ENCODE data around the gene LGALS7.
"Not testable (repeated sequence)": the region's sequence is repeated elsewhere in the genome, so short reads cannot be mapped to it uniquely, and the experiment has no call there.

LGALS7 gene

DNA sequence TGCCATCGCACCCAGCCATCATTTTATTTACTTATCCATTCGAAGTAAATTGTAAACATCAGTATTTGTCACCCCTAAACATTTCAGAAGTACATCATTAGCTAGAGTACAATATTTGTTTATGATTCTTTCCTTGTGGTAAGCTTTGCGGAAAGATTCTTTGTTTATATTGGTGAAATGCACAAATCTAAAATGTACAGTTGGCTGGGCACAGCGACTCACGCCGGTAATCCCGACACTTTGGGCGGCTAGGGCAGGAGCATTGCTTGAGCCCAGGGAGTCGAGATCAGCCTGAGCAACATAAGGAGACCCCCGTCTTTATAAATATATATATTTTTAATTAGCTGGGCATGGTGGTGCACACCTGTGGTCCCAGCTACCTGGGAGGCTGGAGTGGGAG, 25.8 kb upstream of the LGALS7 start:
- FAIRE-seq: no peak

GRCh38 chr19:38797781-38798180, 24.5 kb upstream of the LGALS7 start:
- not testable (repeated sequence) for FAIRE-seq

GRCh38 chr19:38796154-38796553, 22.8 kb upstream of the LGALS7 start:
- no peak for FAIRE-seq

DNA sequence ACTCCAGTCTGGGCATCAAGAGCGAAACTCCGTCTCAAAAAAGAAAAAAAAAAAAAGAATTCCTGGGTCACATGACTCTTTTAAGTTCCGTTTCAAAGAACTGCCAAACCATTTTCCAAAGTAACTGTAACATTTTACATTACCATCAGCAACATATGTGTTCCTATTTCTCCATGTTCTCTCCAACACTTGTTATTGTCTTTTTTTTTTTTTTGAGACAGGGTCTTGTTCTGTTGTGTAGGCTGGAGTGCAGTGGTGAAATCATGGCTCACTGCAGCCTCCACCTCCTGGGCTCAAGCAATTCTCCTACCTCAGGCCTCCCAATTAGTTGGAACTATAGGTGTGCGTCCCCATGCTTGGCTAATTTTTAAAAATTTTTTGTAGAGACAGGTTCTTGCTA, 22.2 kb upstream of the LGALS7 start:
- FAIRE-seq: no peak

GRCh38 chr19:38793671-38794070, 20.4 kb upstream of the LGALS7 start:
- FAIRE-seq: no peak

GRCh38 chr19:38793177-38793576, 19.9 kb upstream of the LGALS7 start:
- no peak for FAIRE-seq

- FAIRE-seq: no peak
Observed at GRCh38 chr19:38792250-38793111, 19.2 kb upstream of the LGALS7 start.

GRCh38 chr19:38791451-38792064, 18.2 kb upstream of the LGALS7 start:
- FAIRE-seq: not testable (repeated sequence)

DNA sequence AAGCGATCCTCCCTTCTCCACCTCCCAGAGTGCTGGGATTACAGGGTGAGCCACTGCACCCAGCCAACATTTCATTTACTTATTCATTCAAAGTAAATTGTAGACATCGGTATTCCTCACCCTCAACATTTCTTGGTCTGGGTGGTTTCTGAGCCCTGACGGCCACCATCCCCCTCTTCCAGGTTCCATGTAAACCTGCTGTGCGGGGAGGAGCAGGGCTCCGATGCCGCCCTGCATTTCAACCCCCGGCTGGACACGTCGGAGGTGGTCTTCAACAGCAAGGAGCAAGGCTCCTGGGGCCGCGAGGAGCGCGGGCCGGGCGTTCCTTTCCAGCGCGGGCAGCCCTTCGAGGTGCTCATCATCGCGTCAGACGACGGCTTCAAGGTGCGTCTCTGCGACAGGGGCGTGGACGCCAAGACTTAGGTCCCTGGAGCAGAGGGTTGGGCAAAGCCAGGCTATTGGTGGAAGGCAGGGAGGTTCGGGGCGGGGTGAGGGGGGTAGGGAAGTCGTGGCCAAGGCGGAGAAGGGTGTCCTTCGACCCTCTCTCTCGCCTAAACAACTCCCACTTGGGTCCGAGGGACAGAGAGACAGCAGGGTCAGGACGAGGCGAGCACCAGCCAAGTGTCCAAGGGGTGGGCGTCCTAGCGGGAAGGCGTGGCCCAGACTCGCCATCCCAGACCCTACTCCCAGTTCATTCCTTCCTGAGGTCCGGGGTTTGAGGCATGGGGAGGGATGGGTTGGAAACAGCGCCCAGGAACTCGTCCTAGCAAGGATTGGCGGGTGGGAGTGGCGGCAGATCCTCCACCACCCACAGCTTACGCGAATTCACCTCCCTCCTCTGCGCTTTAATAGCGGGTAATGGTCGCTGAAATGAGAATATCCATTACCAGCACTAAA, 17.4 kb upstream of the LGALS7 start:
- not testable (repeated sequence) for FAIRE-seq

DNA sequence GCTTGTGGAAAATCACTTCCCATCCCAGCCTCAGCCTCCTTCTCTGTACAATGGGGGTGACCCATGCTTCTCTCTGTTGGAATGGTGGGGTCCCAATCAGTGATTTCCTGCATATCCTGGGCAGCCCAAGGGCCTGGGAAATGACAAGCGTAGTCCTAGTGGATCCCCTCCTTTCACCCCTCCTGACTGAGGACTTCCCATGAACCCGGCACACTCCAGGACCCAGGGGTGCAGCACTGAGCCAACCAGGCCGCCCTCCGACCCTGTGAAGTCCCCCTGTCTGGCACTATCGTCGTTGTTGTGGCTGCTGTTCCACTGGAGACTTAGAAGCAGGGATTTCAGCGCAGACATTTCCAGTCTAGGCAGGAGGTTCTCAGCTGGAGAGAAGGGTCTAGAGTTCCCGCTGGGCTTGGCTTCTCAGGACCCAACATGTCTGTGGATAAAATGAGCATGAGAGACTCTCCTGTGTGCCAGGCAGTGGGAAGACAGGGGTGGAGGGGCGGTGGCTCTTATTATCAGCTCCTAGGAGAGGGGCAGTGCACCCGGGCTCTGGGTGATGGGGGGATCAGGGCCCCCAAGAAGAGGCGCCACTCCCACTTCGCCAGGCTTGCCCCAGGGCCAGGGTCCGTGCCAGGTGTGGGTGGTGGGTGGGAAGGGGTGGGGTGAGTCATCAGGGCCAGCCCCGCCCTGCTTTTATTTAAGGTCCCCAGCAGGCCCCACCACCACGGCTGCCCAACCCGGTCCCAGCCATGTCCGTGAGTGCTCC, 15.3 kb upstream of the LGALS7 start, which contains the start of gene LGALS7B:
Gene LGALS7B, plus strand, starts transcription at position 723 of the 766 bp plus-strand sequence. Its CDS starts 27 bp downstream, at position 750.
- no peak for FAIRE-seq

GRCh38 chr19:38786572-38787265, 13.4 kb upstream of the LGALS7 start:
- FAIRE-seq: no peak

GRCh38 chr19:38786061-38786460, 12.7 kb upstream of the LGALS7 start:
- not testable (repeated sequence) for FAIRE-seq

DNA sequence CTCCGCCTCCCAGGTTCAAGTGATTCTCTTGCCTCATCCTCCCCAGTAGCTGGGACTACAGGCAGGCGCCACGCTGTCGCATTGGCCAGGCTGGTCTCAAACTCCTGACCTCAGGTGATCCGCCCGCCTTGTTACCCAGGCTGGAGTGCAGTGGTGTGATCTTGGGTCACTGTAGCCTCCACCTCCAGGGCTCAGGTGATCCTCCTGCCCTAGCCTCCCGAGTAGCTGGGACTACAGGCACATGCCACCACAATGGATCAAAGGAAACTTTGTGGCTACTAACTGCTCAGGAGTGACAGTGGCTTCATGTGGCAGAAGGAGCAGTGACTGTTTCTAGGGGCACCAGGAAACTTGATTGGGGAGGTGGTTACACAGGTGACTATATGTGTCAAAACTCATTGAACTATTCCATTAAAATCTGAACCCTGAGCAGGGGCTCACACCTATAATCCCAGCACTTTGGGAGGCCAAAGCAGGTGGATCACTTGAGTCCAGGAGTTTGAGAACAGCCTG, 11.9 kb upstream of the LGALS7 start:
- no peak for FAIRE-seq

- FAIRE-seq: no peak
Observed at GRCh38 chr19:38784224-38784623, 10.9 kb upstream of the LGALS7 start.

- not testable (repeated sequence) for FAIRE-seq
Observed at GRCh38 chr19:38782212-38782611, 8.9 kb upstream of the LGALS7 start.

DNA sequence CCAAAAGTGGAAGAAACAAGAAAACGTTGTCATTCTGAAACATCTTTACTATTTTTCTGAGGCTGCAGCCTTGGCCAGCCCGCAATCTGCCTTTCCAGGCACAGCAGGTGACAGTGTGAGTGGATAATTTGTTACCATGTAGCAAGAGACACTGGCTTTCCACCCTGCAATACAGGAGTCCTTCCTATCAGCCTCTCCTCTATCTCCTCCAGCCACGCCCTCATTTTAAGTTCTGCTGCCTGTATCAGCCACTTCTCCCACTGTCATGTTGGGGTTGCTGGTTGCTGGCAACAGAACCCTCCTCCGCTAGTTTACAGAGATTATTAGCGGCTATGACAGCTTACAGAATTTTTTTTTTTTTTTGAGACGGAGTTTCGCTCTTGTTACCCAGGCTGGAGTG, 7.7 kb upstream of the LGALS7 start:
- no peak for FAIRE-seq

- no peak for FAIRE-seq
Observed at GRCh38 chr19:38780443-38780842, 7.1 kb upstream of the LGALS7 start.

GRCh38 chr19:38778733-38779132, 5.4 kb upstream of the LGALS7 start:
- no peak for FAIRE-seq

DNA sequence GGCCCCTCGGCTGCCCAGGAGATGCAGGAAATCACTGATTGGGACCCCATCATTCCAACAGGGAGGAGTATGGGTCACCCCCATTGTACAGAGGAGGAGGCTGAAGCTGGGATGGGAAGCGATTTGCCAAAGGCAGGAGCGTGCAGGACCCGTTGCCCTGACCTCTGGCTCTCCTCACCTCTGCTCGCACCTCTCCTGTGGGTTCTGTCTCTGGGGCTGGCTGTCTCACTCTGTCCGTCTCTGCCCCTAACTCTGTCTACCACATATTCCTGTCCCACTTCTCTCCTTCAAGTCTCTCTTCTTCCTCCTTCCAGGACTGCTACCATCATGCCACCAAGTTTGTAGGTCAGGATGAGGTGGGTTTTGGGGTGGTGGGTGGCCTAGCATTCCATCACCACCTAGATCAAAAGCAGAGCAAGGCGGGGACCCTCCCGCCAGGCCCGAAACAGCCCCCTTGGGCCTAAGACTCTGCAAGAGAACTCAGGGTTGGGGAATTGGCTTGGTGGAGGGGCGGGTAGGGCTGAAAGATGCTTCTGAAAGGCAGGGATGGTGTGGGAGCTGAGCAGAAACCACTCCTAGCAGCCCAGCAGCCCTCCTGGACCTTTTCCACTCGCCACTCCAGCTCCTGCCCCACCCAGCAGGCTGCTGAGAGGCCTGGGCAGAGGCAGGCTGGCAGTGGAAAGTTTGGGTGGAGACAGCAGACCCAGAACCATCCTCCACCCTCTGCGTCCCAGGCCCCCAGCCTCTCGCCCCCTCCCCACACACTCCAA, 1.0 kb upstream of the LGALS7 start:
- FAIRE-seq: no peak

DNA sequence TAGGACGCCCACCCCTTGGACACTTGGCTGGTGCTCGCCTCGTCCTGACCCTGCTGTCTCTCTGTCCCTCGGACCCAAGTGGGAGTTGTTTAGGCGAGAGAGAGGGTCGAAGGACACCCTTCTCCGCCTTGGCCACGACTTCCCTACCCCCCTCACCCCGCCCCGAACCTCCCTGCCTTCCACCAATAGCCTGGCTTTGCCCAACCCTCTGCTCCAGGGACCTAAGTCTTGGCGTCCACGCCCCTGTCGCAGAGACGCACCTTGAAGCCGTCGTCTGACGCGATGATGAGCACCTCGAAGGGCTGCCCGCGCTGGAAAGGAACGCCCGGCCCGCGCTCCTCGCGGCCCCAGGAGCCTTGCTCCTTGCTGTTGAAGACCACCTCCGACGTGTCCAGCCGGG, 1.7 kb downstream of the LGALS7 start:
- not testable (repeated sequence) for FAIRE-seq

- peak; percentile 86 for FAIRE-seq
Observed at GRCh38 chr19:38770949-38771275, 2.4 kb downstream of the LGALS7 start.

Data from islet of Langerhans (tissue), 1 donor.